OCI-LY1 (cell line): Measurements from ENCODE around the gene GABRD.

Source experiments
- CTCF ChIP-seq: fragments of 200-600 bp; sonication (generic), shearing (Covaris generic); IDR thresholded peaks from 2 replicates; pipeline ENCODE4 v1.5.1; 2017; ENCODE audit warnings: mild to moderate bottlenecking, antibody characterized with exemption, low read length, moderate library complexity, mixed read lengths
- EZH2 ChIP-seq: fragments of 200-600 bp; sonication (generic), shearing (Covaris generic); IDR thresholded peaks from 2 replicates; pipeline ENCODE4 v1.8.0; 2017; ENCODE audit warnings: borderline replicate concordance, mixed run types, mild to moderate bottlenecking, antibody characterized with exemption, low read length, moderate library complexity, mixed read lengths

- TF ChIP-seq EZH2 (no peak), CTCF (no peak)
Measured at GRCh38 chr1:2070016-2070415, 50.9 kb downstream of the GABRD start.
